Transverse colon (tissue), 4 donors: ENCODE data around the gene ENHO. TPM values are rescaled to one million over a fixed set of nuclear protein-coding genes. Genes with fewer than 3 reads are reported as not detected.

Experiments used
- DNase-seq: peaks from one replicate; pipeline ENCODE4 v3.0.0-alpha.2; 2019
- H3K27ac ChIP-seq, 4 donors: fragments of 200-600 bp; sonication (generic); 2 replicates each; pipeline ENCODE4 v1.5.1; 2016 to 2018; ENCODE audit warnings: inconsistent platforms in 4 of 4
- H3K27me3 ChIP-seq: fragments of 200-600 bp; sonication (generic); 2 replicates; pipeline ENCODE4 v1.5.1; 2017; ENCODE audit warnings: inconsistent platforms
- H3K36me3 ChIP-seq, 4 donors: fragments of 200-600 bp; sonication (generic); 2 replicates each; pipeline ENCODE4 v1.5.1; 2017 to 2019; ENCODE audit warnings: inconsistent platforms in 4 of 4
- H3K4me1 ChIP-seq, 4 donors: fragments of 200-600 bp; sonication (generic); 2 replicates each; pipeline ENCODE4 v1.5.1; 2017 to 2020; ENCODE audit warnings: inconsistent platforms in 4 of 4
- H3K4me3 ChIP-seq, 4 donors: fragments of 200-600 bp; sonication (generic); 1 replicate in 1 of 4; 2 replicates in 3 of 4; pipeline versions ENCODE4 v1.5.1 to v1.6.1; 2017 to 2019; ENCODE audit warnings: inconsistent platforms in 4 of 4
- H3K9me3 ChIP-seq, 2 donors: fragments of 200-600 bp; sonication (generic); 2 replicates each; pipeline ENCODE4 v1.5.1; 2017 to 2019; ENCODE audit warnings: inconsistent platforms in 2 of 2
- CTCF ChIP-seq, 5 experiments: fragments of 200-600 bp in 3 of 5; fragments of 450-650 bp in 2 of 5; sonication (generic) in 3 of 5; IDR thresholded peaks; 1 replicate in 2 of 5; 2 replicates in 3 of 5; pipeline ENCODE4 v1.5.1; 2016 to 2017; ENCODE audit warnings: antibody characterized with exemption in 5 of 5, inconsistent platforms in 3 of 5, mild to moderate bottlenecking in 2 of 5, moderate library complexity in 1 of 5
- EP300 ChIP-seq: sonication (generic); formaldehyde crosslinking; IDR thresholded peaks from one replicate; pipeline ENCODE4 v1.6.1; 2017; ENCODE audit warnings: antibody characterized with exemption, low read depth
- POLR2A ChIP-seq: fragments of 450-650 bp; IDR thresholded peaks from one replicate; pipeline ENCODE4 v1.6.1; 2016; ENCODE audit warnings: antibody characterized with exemption, mild to moderate bottlenecking, moderate library complexity
- POLR2AphosphoS5 ChIP-seq, 3 donors: sonication (generic); formaldehyde crosslinking; IDR thresholded peaks; one replicate each; pipeline ENCODE4 v1.6.1; 2016; ENCODE audit warnings: antibody characterized with exemption in 3 of 3
- WGBS, 2 donors: methylation state at CpG; one replicate each; pipeline ENCODE4 v1.1.5; 2018; ENCODE audit warnings: low coverage in 1 of 2; 5-methylcytosine and 5-hydroxymethylcytosine counted together
- in situ Hi-C, 4 donors: fragments of 200-750 bp; cut with MboI; loops; one replicate each; pipeline versions ENCODE4 v1.15.0 to v1.15.1; 2017; ENCODE audit warnings: low sequenced_read_pairs in 3 of 4, low pct_ligation_motif_present in 1 of 4, low pct_unique_long_range_greater_than_20kb in 1 of 4
- intact Hi-C: fragments of 100-400 bp; cut with DNase I; formaldehyde crosslinking; loops from one replicate; pipeline ENCODE4 v1.15.1; 2023; ENCODE audit warnings: low total_unique reads
- total RNA-seq, 4 donors: library from RNA; depleted of rRNA; stranded (reverse); fragments of >200 nt; gene quantifications; one replicate each; pipeline ENCODE4 v1.1.0, GENCODE V29; 2016

Gene ENHO
- total RNA-seq, 4 donors from 2014 or later: 1.4 to 1.7 TPM; not detected in 2

- H3K9me3 ChIP-seq: no peaks in the 10 kb centered on the region
- peaks cover 0 to 11% (median 2%) of the 10 kb centered on the region in 4 donors for H3K4me1 ChIP-seq
- 80% methylated on average over 5 of the region's 5 CpGs; no CpG with 5 or more reads in 1 of the 2 donors for WGBS, 2 donors
- intact Hi-C loops (loop anchor here (10.0 kb wide), 1 partner anchor 77 kb away; the partner anchor contains the start of gene CNTFR), in situ Hi-C loops (no loop called here)
- no peak for DNase-seq
- TF ChIP-seq EP300 (no peak), POLR2AphosphoS5 (IDR thresholded peaks at IDR 0.05) (no peak), CTCF (IDR thresholded peaks at IDR 0.05) (no peak), POLR2A (no peak)
- H3K4me3 ChIP-seq: no peak overlapping the region
- no peaks in the 10 kb centered on the region for H3K27me3 ChIP-seq
- H3K27ac ChIP-seq: no peak overlapping the region
- no peaks in the 10 kb centered on the region for H3K36me3 ChIP-seq
These were observed 15.2 kb downstream of the ENHO start for GRCh38 chr9:34507556-34507955.

- in situ Hi-C loops (no loop called here), intact Hi-C loops (loop anchor here (10.0 kb wide), 1 partner anchor 78 kb away; the partner anchor contains the start of gene CNTFR)
These were observed 16.2 kb downstream of the ENHO start for GRCh38 chr9:34506623-34507022.

GRCh38 chr9:34505370-34506120 is 17.2 kb downstream of the ENHO start:
- Histone ChIP-seq H3K36me3 (no peaks in the 10 kb centered on the region), H3K27ac (no peak overlapping the region), H3K9me3 (no peaks in the 10 kb centered on the region), H3K27me3 (no peaks in the 10 kb centered on the region), H3K4me3 (no peak overlapping the region), H3K4me1 (peaks cover 0 to 11% (median 4%) of the 10 kb centered on the region in 4 donors)
- no peak for TF ChIP-seq POLR2A
- no peak for TF ChIP-seq EP300
- no peak for TF ChIP-seq POLR2AphosphoS5 (IDR thresholded peaks at IDR 0.05)
- no peak for TF ChIP-seq CTCF (IDR thresholded peaks at IDR 0.05)
- no peak for DNase-seq
- in situ Hi-C loops: no loop called here
- WGBS, 2 donors: 77 to 80% methylated on average over 4 to 5 of the region's 5 CpGs
- intact Hi-C loops: loop anchor here (10.0 kb wide), 1 partner anchor 79 kb away; the partner anchor contains the start of gene CNTFR

More at GRCh38 chr9:34506623-34507022, 16.2 kb downstream of the ENHO start:
- Histone ChIP-seq H3K9me3 (no peaks in the 10 kb centered on the region), H3K36me3 (no peaks in the 10 kb centered on the region), H3K4me1 (peaks cover 0 to 12% (median 6%) of the 10 kb centered on the region in 4 donors), H3K4me3 (no peak overlapping the region), H3K27me3 (no peaks in the 10 kb centered on the region), H3K27ac (no peak overlapping the region)
- no peak for TF ChIP-seq POLR2A
- TF ChIP-seq POLR2AphosphoS5 (IDR thresholded peaks at IDR 0.05): no peak
- no peak for TF ChIP-seq EP300
- TF ChIP-seq CTCF (IDR thresholded peaks at IDR 0.05): no peak
- WGBS, 2 donors: 78% methylated on average over 7 of the region's 7 CpGs; no CpG with 5 or more reads in 1 of the 2 donors
- no peak for DNase-seq

- no peaks in the 10 kb centered on the region for H3K9me3 ChIP-seq
- H3K36me3 ChIP-seq: no peaks in the 10 kb centered on the region
- DNase-seq: no peak
- H3K4me3 ChIP-seq: no peak overlapping the region
- intact Hi-C loops (loop anchor here (5.0 to 10.0 kb wide), 2 partner anchors 81 to 101 kb away; partner anchors contain the start of gene CNTFR), in situ Hi-C loops (loop anchor here in 1 of 4 donors (5.0 kb wide), 1 partner anchor 66 kb away; no protein-coding TSS in a partner anchor)
- TF ChIP-seq POLR2AphosphoS5 (IDR thresholded peaks at IDR 0.05) (no peak), CTCF (IDR thresholded peaks at IDR 0.05) (no peak), POLR2A (no peak), EP300 (no peak)
- H3K4me1 ChIP-seq: peaks cover 0 to 11% (median 4%) of the 10 kb centered on the region in 4 donors
- H3K27me3 ChIP-seq: no peaks in the 10 kb centered on the region
- no peak overlapping the region for H3K27ac ChIP-seq
These were observed 19.4 kb downstream of the ENHO start for GRCh38 chr9:34503406-34503805.
